WERI-Rb-1 (cell line): ENCODE results near the gene KCNK1.

Experiments
- DNase-seq: peaks from one replicate; pipeline ENCODE4 v3.0.0-alpha.2; 2020
- H3K27ac ChIP-seq: fragments of 250-450 bp; sonication (Bioruptor Pico); 2 replicates; pipeline ENCODE4 v1.5.1; 2020; ENCODE audit warnings: mild to moderate bottlenecking, moderate library complexity
- H3K27me3 ChIP-seq: fragments of 250-450 bp; sonication (Bioruptor Pico); 2 replicates; pipeline ENCODE4 v1.5.1; 2021; ENCODE audit warnings: mild to moderate bottlenecking, low read depth, moderate library complexity; ENCODE audit not compliant: insufficient read depth, severe bottlenecking
- H3K36me3 ChIP-seq: fragments of 250-450 bp; sonication (Bioruptor Pico); 2 replicates; pipeline ENCODE4 v1.5.1; 2020; ENCODE audit warnings: mild to moderate bottlenecking, moderate library complexity
- H3K4me3 ChIP-seq: 2 replicates; pipeline ENCODE4 v1.5.1; 2011; ENCODE audit warnings: low read depth, mild to moderate bottlenecking, control low read depth, low read length
- H3K9me3 ChIP-seq: fragments of 250-450 bp; sonication (Bioruptor Pico); 2 replicates; pipeline ENCODE4 v1.5.1; 2021; ENCODE audit warnings: mild to moderate bottlenecking, moderate library complexity; ENCODE audit not compliant: severe bottlenecking
- TF ChIP-seq, protein P1 (sequence below): IDR thresholded peaks from 2 replicates; pipeline ENCODE4 v1.5.1; 2011; ENCODE audit warnings: low read depth, mild to moderate bottlenecking, control low read depth, inconsistent platforms, low read length

Gene KCNK1

DNA sequence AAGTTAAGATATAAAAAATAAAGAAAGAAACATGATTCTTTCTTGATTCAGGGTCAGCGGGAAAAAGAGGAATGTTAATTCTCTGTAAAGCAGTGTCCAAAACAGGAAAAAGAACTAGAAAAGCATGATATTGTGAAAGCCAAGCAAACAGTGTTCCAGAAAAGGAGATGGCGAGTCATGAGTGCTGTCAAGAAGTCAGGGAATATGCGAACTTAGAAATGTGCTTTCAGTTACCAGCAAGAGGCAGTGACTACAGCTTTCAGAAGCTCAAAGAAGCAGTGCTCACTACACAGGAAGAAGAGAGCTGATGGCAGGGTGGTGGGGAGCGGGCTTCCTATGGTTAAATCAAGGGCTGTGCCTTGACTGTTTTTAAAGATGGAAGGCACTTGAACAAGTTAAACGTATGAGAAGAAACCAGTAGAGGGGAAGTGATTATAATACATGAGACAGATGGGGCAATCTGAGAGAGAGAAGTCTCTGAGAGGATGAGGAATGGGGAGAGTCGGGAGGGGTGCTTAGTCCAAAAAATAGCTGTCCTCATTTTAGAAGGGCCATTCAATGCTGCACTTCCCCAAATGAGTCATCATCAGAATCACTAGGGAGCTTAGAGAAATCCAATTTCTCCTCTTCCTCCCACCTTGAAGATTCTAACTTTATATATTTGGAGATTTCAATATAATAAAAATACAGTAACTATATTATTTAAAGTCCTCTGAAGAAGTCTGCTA, 90.4 kb downstream of the KCNK1 start:
- no peak overlapping the region for H3K4me3 ChIP-seq
- TF ChIP-seq, protein P1, sequence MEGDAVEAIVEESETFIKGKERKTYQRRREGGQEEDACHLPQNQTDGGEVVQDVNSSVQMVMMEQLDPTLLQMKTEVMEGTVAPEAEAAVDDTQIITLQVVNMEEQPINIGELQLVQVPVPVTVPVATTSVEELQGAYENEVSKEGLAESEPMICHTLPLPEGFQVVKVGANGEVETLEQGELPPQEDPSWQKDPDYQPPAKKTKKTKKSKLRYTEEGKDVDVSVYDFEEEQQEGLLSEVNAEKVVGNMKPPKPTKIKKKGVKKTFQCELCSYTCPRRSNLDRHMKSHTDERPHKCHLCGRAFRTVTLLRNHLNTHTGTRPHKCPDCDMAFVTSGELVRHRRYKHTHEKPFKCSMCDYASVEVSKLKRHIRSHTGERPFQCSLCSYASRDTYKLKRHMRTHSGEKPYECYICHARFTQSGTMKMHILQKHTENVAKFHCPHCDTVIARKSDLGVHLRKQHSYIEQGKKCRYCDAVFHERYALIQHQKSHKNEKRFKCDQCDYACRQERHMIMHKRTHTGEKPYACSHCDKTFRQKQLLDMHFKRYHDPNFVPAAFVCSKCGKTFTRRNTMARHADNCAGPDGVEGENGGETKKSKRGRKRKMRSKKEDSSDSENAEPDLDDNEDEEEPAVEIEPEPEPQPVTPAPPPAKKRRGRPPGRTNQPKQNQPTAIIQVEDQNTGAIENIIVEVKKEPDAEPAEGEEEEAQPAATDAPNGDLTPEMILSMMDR: no peak
- no peak overlapping the region for H3K27ac ChIP-seq
- peaks cover 88% of the 10 kb centered on the region for H3K27me3 ChIP-seq
- DNase-seq: no peak
- H3K9me3 ChIP-seq: no peaks in the 10 kb centered on the region
- no peaks in the 10 kb centered on the region for H3K36me3 ChIP-seq

DNA sequence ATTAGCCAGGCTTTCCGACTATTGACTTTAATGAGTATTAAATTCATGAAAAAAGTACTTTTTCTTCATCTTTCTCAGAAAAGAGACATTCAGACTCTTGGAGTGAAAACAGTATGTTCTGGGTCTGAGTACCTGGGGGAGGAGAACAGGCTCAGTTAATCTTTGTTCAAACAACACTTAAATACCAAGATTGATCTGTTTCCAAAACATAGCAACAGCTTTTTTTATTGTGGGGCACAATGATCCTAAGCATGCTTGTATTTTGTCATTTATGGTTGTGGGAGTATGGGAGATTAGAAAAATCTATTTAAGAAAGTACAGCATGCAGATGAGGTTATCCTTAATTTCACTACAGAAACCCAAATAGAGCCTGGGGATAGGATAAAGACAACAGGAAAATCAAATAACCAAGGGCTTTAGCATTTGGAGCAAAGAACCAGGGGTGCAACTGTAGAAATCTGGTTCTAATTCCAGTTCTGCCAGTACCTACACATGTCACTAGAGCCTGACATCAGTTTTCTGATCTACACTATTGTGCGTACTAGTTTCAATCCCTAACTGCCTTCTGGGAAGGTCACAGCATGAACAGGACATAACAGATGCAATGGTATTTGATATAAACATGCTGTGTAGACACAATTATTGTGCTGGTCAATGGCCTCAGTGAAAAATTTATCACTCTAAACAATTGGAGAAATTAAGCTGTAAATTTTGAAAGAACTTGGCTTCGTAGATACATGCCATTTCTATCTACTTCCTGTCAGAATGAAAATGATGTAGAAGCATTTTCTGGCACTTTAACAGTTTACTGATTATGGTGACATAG, 91.2 kb downstream of the KCNK1 start:
- H3K4me3 ChIP-seq: no peak overlapping the region
- H3K9me3 ChIP-seq: no peaks in the 10 kb centered on the region
- TF ChIP-seq, protein P1: no peak
- DNase-seq: no peak
- H3K27me3 ChIP-seq: peaks cover 80% of the 10 kb centered on the region
- no peaks in the 10 kb centered on the region for H3K36me3 ChIP-seq
- no peak overlapping the region for H3K27ac ChIP-seq

DNA sequence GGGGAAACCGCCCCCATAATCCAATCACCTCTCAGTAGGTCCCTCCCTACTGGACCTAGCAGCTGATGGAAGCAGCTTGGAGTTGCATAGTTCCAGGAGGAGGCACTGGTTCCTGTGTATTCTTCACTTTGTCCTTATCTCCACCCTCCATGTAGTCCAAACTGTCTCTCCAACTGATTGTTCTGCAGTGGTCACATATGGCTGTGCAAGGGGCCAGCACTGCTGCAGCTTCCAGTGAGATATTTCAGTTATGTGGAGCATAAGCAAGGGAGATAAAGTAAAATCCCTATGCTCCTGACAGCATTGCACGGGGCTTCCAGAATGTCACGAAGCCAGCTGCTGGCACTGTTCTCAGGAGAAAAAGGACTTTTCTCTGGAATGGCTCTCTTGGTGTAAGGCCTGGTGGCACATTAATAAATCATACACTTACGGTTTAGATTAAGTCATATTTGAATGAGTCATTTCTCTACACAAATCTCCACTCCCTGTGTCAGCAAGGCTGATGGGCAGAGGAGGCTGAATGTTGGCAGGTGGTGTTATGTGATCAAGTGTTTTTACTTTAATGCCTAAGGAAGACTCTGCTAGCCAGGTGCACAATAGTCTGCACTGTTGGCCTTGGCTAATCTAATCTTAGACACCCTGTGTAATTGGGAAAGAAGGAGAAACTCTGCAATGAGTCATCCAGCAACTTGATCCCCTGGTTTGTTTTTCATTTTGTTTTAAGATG, 93.4 kb downstream of the KCNK1 start:
- H3K9me3 ChIP-seq: no peaks in the 10 kb centered on the region
- peaks cover 78% of the 10 kb centered on the region for H3K27me3 ChIP-seq
- H3K36me3 ChIP-seq: no peaks in the 10 kb centered on the region
- no peak for DNase-seq
- no peak overlapping the region for H3K4me3 ChIP-seq
- TF ChIP-seq, protein P1: no peak
- no peak overlapping the region for H3K27ac ChIP-seq

DNA sequence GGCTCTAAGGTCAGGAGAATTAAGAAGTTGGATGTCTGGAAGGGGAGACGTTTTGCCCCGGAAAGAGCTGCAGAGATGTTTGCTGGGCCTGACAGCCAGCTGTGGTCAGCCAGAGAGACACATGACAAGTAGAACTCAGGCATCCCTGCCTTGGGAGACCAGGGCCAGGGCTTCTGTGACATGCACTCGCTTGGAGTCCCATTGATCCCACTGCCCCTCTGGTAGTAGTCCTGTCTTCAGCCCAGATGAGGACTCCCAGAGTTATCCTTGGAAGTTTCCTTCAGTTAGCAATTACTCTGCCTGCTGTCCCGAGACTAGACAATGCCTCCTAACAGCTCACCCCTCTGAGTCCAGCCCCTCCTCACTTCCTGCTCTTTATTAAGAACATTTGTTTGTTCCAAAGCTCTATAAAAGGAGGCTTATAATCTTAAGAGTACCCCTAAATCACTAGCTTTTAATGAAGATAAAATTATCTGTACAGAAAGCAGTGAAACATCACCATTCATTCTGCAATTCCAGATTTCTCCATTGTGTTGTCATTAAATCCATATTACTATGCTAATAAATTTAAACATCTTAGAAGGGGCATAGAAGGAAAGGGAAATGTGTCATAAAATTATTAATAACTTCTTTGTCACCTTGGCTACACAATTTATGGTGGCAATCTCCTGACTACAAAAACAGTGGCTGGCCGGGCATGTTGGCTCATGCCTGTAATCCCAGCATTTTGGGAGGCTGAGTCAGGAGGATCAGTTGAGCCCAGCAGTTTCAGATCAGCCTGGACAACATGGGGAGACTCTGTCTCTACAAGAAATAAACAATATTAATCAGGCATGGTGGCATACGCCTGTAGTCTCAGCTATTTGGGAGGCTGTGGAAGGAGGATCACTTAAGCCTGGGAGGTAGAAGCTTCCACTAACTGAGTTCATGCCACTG, 94.2 kb downstream of the KCNK1 start:
- no peak overlapping the region for H3K4me3 ChIP-seq
- DNase-seq: no peak
- no peak overlapping the region for H3K27ac ChIP-seq

More for the DNA sequence above, 94.2 kb downstream of the KCNK1 start:
- TF ChIP-seq, protein P1: no peak
- Histone ChIP-seq H3K27me3 (peaks cover 78% of the 10 kb centered on the region), H3K9me3 (no peaks in the 10 kb centered on the region), H3K36me3 (no peaks in the 10 kb centered on the region)
